ENCODE measurements around the gene UBL7. TPM values are rescaled to one million over a fixed set of nuclear protein-coding genes. Genes with fewer than 3 reads are reported as not detected.
"Not testable (repeated sequence)": the region's sequence is repeated elsewhere in the genome, so short reads cannot be mapped to it uniquely, and the experiment has no call there.

Gene UBL7
- total and polyA plus RNA-seq, 8 donors = 32.7 to 68.3 (median 60.1) TPM

- ATAC-seq = no peak
- DNase-seq = no peak
- Histone ChIP-seq H3K9me3 (no peaks in the 10 kb centered on the region), H3K27ac (no peak overlapping the region), H3K27me3 (no peaks in the 10 kb centered on the region), H3K4me1 (no peaks in the 10 kb centered on the region), H3K4me3 (no peak overlapping the region), H3K36me3 (peaks cover 0 to 16% of the 10 kb centered on the region in 2 donors)
- TF ChIP-seq CTCF (IDR thresholded peaks at IDR 0.05) = no peak
- intact Hi-C loops (cut with DNase I) = no loop called here
Observed at GRCh38 chr15:74482661-74483060, 21.7 kb upstream of the UBL7 start.

GRCh38 chr15:74480364-74480763, 19.4 kb upstream of the UBL7 start:
- peaks cover 0 to 16% of the 10 kb centered on the region in 2 donors for H3K36me3 ChIP-seq
- ATAC-seq; DNase-seq; intact Hi-C loops (cut with DNase I); H3K4me1 ChIP-seq; H3K9me3 ChIP-seq; H3K27me3 ChIP-seq; H3K4me3 ChIP-seq; H3K27ac ChIP-seq: not testable (repeated sequence)

- H3K9me3 ChIP-seq; DNase-seq; H3K27me3 ChIP-seq; H3K27ac ChIP-seq; H3K4me3 ChIP-seq; ATAC-seq; intact Hi-C loops (cut with DNase I); H3K4me1 ChIP-seq: not testable (repeated sequence)
- peaks cover 0 to 17% of the 10 kb centered on the region in 2 donors for H3K36me3 ChIP-seq
Observed at GRCh38 chr15:74471621-74472020, 10.7 kb upstream of the UBL7 start.

GRCh38 chr15:74470631-74471395, 9.9 kb upstream of the UBL7 start:
- no peak overlapping the region for H3K27ac ChIP-seq
- H3K4me3 ChIP-seq = no peak overlapping the region
- no peaks in the 10 kb centered on the region for H3K27me3 ChIP-seq
- ATAC-seq (no peak), DNase-seq (no peak)
- intact Hi-C loops (cut with DNase I) = no loop called here
- TF ChIP-seq CTCF (IDR thresholded peaks at IDR 0.05) = no peak
- no peaks in the 10 kb centered on the region for H3K9me3 ChIP-seq
- H3K36me3 ChIP-seq = peaks cover 0 to 22% of the 10 kb centered on the region in 2 donors
- H3K4me1 ChIP-seq = no peaks in the 10 kb centered on the region

- Histone ChIP-seq H3K27me3 (no peaks in the 10 kb centered on the region), H3K36me3 (peaks cover 0 to 16% of the 10 kb centered on the region in 2 donors), H3K27ac (no peak overlapping the region), H3K4me1 (peaks cover 0 to 4% of the 10 kb centered on the region in 2 donors), H3K4me3 (no peak overlapping the region), H3K9me3 (no peaks in the 10 kb centered on the region)
- DNase-seq (no peak), ATAC-seq (no peak)
- TF ChIP-seq CTCF (IDR thresholded peaks at IDR 0.05) = no peak
- intact Hi-C loops (cut with DNase I) = no loop called here
Observed at GRCh38 chr15:74468341-74469032, 7.5 kb upstream of the UBL7 start.

GRCh38 chr15:74466570-74466969, 5.6 kb upstream of the UBL7 start:
- Histone ChIP-seq H3K36me3 (peaks cover 0 to 16% of the 10 kb centered on the region in 2 donors), H3K4me1 (peaks cover 4 to 13% of the 10 kb centered on the region in 2 donors), H3K27ac (no peak overlapping the region), H3K27me3 (no peaks in the 10 kb centered on the region), H3K4me3 (no peak overlapping the region), H3K9me3 (no peaks in the 10 kb centered on the region)
- intact Hi-C loops (cut with DNase I) = no loop called here
- ATAC-seq (no peak), DNase-seq (no peak)
- no peak for TF ChIP-seq CTCF (IDR thresholded peaks at IDR 0.05)
